ENCODE results near the gene ELP5. TPM values are rescaled to one million over a fixed set of nuclear protein-coding genes. Genes with fewer than 3 reads are reported as not detected.
A peak's percentile ranks its signal among the peaks of the same experiment; 100 is the strongest.

Gene ELP5
- total RNA-seq, 2 donors from 2014 or later: 34.4 to 77.9 TPM

DNA sequence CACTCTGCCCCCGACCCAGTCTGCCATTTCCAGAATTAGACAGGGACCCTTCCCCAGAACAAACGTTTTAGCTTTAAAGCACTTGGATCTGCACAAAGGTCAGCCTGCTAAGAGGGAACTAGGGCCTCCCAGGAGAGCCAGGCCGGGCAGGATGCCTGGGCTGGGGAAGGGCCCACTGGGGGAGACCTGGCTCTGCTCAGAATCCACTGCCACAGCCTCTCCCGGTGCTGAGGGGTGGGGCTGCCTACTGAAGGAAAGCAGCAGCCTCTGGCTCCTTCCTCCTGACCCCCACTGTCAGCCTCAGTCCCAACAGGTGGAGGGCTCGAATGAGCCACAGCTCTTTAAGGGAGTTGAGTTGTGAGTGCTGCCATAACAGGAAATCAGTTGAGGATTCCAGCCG lies 40.7 kb downstream of the ELP5 start:
- TF ChIP-seq, protein P1, sequence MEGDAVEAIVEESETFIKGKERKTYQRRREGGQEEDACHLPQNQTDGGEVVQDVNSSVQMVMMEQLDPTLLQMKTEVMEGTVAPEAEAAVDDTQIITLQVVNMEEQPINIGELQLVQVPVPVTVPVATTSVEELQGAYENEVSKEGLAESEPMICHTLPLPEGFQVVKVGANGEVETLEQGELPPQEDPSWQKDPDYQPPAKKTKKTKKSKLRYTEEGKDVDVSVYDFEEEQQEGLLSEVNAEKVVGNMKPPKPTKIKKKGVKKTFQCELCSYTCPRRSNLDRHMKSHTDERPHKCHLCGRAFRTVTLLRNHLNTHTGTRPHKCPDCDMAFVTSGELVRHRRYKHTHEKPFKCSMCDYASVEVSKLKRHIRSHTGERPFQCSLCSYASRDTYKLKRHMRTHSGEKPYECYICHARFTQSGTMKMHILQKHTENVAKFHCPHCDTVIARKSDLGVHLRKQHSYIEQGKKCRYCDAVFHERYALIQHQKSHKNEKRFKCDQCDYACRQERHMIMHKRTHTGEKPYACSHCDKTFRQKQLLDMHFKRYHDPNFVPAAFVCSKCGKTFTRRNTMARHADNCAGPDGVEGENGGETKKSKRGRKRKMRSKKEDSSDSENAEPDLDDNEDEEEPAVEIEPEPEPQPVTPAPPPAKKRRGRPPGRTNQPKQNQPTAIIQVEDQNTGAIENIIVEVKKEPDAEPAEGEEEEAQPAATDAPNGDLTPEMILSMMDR (IDR thresholded peaks at IDR 0.05): no peak
- peaks cover 16% of the 10 kb centered on the region for H3K4me1 ChIP-seq
- DNase-seq: no peak

DNA sequence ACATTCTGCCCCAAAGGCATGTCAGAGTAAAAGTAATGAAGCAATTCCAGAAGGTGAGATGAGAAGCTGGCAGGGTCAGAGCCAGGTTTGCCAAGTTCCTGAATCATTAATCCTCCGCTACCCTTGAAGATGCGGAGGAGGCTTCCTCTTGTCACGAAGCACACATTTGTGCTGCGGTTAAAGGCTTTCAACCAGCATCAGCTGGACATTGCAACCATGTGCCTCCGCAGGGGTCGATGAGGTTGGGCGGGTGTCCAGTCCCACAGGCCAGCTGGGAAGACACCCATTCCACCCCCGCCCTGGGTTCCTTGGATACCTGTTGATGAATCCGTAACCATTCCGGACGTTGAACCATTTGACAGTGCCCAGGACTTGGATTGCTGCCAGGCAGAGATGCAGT lies 41.1 kb downstream of the ELP5 start:
- TF ChIP-seq, protein P1 (IDR thresholded peaks at IDR 0.05): no peak
- no peak overlapping the region for H3K4me3 ChIP-seq
- peak overlapping the region in 1 of 2 donors; percentile 70 for H3K9ac ChIP-seq (ENCODE audit: low read depth in 2 of 2, low read length in 2 of 2)
- peaks cover 16% of the 10 kb centered on the region for H3K4me1 ChIP-seq
- no peaks in the 10 kb centered on the region for H3K36me3 ChIP-seq
- DNase-seq: no peak
- no peak overlapping the region for H3K27ac ChIP-seq
- no peaks in the 10 kb centered on the region for H3K9me3 ChIP-seq
- intact Hi-C loops (cut with DNase I): no loop called here
- peaks cover 4% of the 10 kb centered on the region for H3K27me3 ChIP-seq

More for the DNA sequence above, 40.7 kb downstream of the ELP5 start:
- no peak overlapping the region for H3K4me3 ChIP-seq
- peaks cover 4% of the 10 kb centered on the region for H3K27me3 ChIP-seq
- no peaks in the 10 kb centered on the region for H3K36me3 ChIP-seq
- intact Hi-C loops (cut with DNase I): no loop called here
- H3K9ac ChIP-seq (ENCODE audit: low read depth in 2 of 2, low read length in 2 of 2): peak overlapping the region; percentile 24 to 70
- H3K27ac ChIP-seq: no peak overlapping the region
- no peaks in the 10 kb centered on the region for H3K9me3 ChIP-seq

DNA sequence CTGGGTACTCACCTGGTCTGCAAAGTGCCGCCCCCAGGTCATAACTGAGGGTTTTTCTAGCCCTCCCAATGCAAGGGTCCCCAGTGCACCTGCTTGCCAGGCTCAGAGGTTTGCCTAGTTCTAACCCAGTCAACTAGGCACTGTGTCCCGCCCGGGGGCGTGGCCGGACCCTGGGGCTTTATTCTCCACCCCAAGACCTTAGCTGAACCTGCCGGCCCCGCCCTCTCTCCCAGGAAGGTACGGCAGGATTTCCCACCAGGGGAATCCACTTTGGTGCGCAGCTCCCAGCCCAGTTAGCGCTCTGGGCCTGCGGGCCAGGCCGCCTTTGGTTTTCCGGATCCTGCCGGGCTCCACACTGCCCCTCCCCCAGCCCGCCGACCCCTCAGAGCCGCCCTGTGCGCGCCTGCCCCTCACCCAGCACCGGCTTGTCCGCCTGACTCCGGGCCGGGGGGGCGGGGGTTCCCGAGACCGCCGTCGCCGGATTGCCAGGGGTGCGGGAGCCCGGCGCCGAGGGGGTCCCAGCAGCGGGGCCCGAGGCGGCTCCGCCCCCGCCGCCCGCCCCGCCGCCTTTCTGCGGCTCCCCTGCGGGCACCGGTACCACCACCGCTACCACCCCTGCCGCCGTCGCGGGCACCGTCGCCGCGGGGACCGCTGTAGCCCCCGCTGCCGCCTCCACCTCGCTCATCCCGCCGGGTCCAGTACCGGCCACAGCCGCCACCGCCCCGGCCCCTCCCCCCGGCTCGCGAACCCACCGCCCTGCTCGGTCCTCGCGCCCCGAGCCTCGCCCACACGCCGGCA lies 42.0 kb downstream of the ELP5 start:
- Histone ChIP-seq H3K27ac (peak overlapping the region; percentile 76), H3K9ac (ENCODE audit: low read depth in 2 of 2, low read length in 2 of 2) (peak overlapping the region; percentile 43 to 70), H3K4me3 (peak overlapping the region; percentile 26), H3K27me3 (peaks cover 4% of the 10 kb centered on the region), H3K4me1 (peaks cover 16% of the 10 kb centered on the region), H3K36me3 (no peaks in the 10 kb centered on the region), H3K9me3 (no peaks in the 10 kb centered on the region)
- intact Hi-C loops (cut with DNase I): no loop called here
- TF ChIP-seq, protein P1 (IDR thresholded peaks at IDR 0.05): no peak
- DNase-seq: peak; percentile 94

DNA sequence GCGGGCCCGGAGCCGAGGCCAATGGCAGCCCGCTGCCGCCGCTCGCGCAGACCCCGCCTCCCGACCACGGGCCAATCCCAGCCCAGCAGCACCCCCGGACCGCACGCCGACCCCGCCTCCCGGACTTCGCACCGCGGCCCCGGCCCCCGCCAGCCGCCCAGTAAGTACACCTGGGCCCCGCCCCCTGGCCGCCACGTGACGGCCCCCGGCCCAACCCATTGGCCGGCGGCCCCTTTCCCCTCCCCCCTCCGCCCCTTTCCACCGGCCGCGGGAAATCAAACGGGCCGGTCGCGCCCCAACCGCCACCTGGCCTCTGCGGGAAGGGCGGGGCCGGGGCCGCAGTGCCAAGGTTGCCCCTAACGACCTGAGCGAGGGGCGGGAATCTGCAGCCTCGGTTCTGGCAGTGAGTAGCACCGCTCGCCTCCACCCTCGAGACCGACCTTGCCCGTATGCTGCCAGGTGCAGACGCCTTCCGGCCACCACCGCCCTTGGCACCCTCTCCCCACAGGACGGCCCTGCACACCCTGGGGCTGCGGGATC lies 42.7 kb downstream of the ELP5 start, which contains the start of gene YBX2:
YBX2 (minus strand) TSS at position 26 of the 540 bp plus-strand sequence. CDS start 139 bp downstream, outside the sequence.
- intact Hi-C loops (cut with DNase I): loop anchor here (5.0 kb wide), 1 partner anchor 32 kb away; the partner anchor contains the start of gene CLDN7
- Histone ChIP-seq H3K4me1 (peaks cover 16% of the 10 kb centered on the region), H3K36me3 (no peaks in the 10 kb centered on the region), H3K4me3 (peak within 1 kb of the TSS; percentile 26), H3K9ac (ENCODE audit: low read depth in 2 of 2, low read length in 2 of 2) (peak within 1 kb of the TSS; percentile 50 to 74), H3K9me3 (no peaks in the 10 kb centered on the region), H3K27ac (peak within 1 kb of the TSS; percentile 80), H3K27me3 (peaks cover 4% of the 10 kb centered on the region)
- TF ChIP-seq, protein P1 (IDR thresholded peaks at IDR 0.05): no peak
- DNase-seq: peak; percentile 94

DNA sequence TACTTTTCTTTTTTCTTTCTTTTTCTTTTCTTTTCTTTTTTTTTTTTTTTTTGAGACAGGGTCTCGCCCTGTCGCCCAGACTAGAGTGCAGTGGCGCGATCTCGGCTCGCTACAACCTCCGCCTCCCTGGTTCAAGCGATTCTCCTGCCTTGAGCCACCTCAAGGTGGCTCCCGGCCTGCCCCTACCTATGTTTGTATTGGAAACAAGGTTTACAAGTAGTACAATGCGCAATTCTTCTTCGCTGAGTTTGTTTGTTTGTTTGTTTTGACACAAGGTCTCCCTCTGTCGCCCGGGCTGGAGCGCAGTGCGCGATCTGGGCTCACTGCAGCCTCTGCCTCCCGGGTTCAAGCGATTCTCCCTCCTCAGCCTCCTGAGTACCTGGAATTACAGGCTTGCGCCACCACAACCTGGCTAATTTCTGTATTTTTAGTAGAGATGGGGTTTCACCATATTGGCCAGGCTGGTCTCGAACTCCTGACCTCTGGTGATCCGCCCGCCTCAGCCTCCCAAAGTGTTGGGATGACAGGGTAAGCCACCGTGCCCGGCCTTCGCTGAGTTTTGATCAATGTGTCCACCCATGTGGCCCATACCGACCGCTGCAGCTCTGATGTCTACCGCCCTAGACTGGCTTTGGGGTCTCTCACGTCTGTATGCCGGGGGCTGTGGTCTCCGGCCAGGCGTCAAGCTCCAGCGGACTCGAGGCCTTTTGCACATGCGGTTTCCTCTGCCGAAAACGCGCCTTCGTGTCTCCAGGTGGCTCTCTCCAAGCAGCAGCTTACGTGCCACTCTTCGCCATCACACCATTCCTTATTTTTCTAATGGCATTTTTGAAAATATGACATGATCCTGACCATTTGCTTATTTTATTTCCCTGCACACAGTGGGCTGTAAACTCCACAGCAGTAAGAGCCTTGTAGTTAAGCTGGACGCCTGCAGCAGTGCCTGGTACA lies 43.5 kb downstream of the ELP5 start:
- intact Hi-C loops (cut with DNase I): loop anchor here (5.0 kb wide), 1 partner anchor 33 kb away; the partner anchor contains the start of gene CLDN7
- H3K9ac ChIP-seq (ENCODE audit: low read depth in 2 of 2, low read length in 2 of 2): peak overlapping the region; percentile 50 to 74

More for the DNA sequence above, 43.5 kb downstream of the ELP5 start:
- no peaks in the 10 kb centered on the region for H3K36me3 ChIP-seq
- H3K4me1 ChIP-seq: peaks cover 16% of the 10 kb centered on the region
- TF ChIP-seq, protein P1 (IDR thresholded peaks at IDR 0.05): no peak
- H3K9me3 ChIP-seq: no peaks in the 10 kb centered on the region
- peak overlapping the region; percentile 26 for H3K4me3 ChIP-seq
- H3K27ac ChIP-seq: peak overlapping the region; percentile 80
- DNase-seq: peak; percentile 38
- peaks cover 4% of the 10 kb centered on the region for H3K27me3 ChIP-seq
